Psoas muscle (tissue), 8 donors: ENCODE measurements around the gene RPL12. TPM values are rescaled to one million over a fixed set of nuclear protein-coding genes. Genes with fewer than 3 reads are reported as not detected.

Source experiments
- ATAC-seq, 4 donors: fragments of 200-7000 bp; cut with Tn5 transposase; one replicate each; pipeline ENCODE4 v1.9.1; 2020; ENCODE audit warnings: moderate library complexity in 3 of 4, mild to moderate bottlenecking in 2 of 4
- DNase-seq, 2 donors: peaks; one replicate each; pipeline ENCODE4 v3.0.0-alpha.2; 2020
- H3K27ac ChIP-seq: fragments of 200-600 bp; one replicate; pipeline ENCODE4 v1.8.0; 2022
- H3K27me3 ChIP-seq, 3 donors: fragments of 200-600 bp in 1 of 3; one replicate each; pipeline versions ENCODE4 v1.6.1 to v1.8.0; 2013 to 2022; ENCODE audit warnings: low read length in 2 of 3, mild to moderate bottlenecking in 2 of 3, moderate library complexity in 1 of 3; ENCODE audit not compliant: insufficient read depth in 3 of 3
- H3K36me3 ChIP-seq, 2 donors: fragments of 200-600 bp in 1 of 2; one replicate each; pipeline versions ENCODE4 v1.6.1 to v1.8.0; 2013 to 2022; ENCODE audit warnings: low read depth in 1 of 2, mild to moderate bottlenecking in 1 of 2, moderate library complexity in 1 of 2; ENCODE audit not compliant: insufficient read depth in 1 of 2
- H3K4me1 ChIP-seq: fragments of 200-600 bp; one replicate; pipeline ENCODE4 v1.8.0; 2022
- H3K4me3 ChIP-seq: fragments of 200-600 bp; one replicate; pipeline ENCODE4 v1.8.0; 2022; ENCODE audit warnings: mild to moderate bottlenecking
- H3K9me3 ChIP-seq: fragments of 200-600 bp; one replicate; pipeline ENCODE4 v1.8.0; 2022
- CTCF ChIP-seq: fragments of 200-600 bp; IDR thresholded peaks from one replicate; pipeline ENCODE4 v1.8.0; 2022; ENCODE audit warnings: antibody characterized with exemption
- WGBS, 3 donors: extraction: QIAGEN DNeasy Blood & Tissue Kit; methylation state at CpG; one replicate each; pipeline versions ENCODE4 v1.1.6 to v1.1.7; 2013; 5-methylcytosine and 5-hydroxymethylcytosine counted together
- intact Hi-C, 2 donors: fragments of 100-400 bp; cut with DNase I; formaldehyde crosslinking; loops; one replicate each; pipeline versions ENCODE4 v1.11.0 to v1.14.2; 2022
- polyA plus RNA-seq, 3 donors: library from polyadenylated mRNA; stranded (reverse); fragments of 200-250 nt; gene quantifications; one replicate each; pipeline ENCODE4 v1.2.3, GENCODE V29; 2013
- total RNA-seq, 4 donors: library from RNA; stranded (reverse); fragmentation: NEBNext Ultra II Directional in 2 of 4; extraction: Animal tissue kit (Norgen Biotek cat#: 25700) in 2 of 4; gene quantifications; one replicate each; pipeline versions ENCODE4 v1.2.1 to v1.2.4, GENCODE V29; 2021 to 2023
- donor health status: healthy with polysubstance abuse.
- donor health status: DM: no; HTN: no; CAD: no; lungs with moderate emphysema.
- donor health status: Bipolar disorder and iron deficiency.
- donor health status: healthy.
- donor health status: DM: yes; HTN: yes; CAD: no.
- donor health status: DM: no; HTN: no; CAD: no.
- donor health status: DM: no; HTN: no; CAD: no.
- donor health status: DM: yes; HTN: yes; CAD: no.

Gene RPL12
- total and polyA plus RNA-seq, 7 donors: 748 to 2,317 (median 1,111) TPM

- Histone ChIP-seq H3K4me3 (no peak overlapping the region), H3K4me1 (peaks cover 22% of the 10 kb centered on the region), H3K27ac (peak overlapping the region; percentile 69), H3K36me3 (peaks cover 5 to 100% of the 10 kb centered on the region in 2 donors), H3K27me3 (no peaks in the 10 kb centered on the region), H3K9me3 (peaks cover 3% of the 10 kb centered on the region)
- TF ChIP-seq CTCF: no peak
- ATAC-seq: peak in 1 of 4 donors; percentile 1
- 91 to 94% (median 94%) methylated on average over 15 of the region's 15 CpGs for WGBS, 3 donors
- intact Hi-C loops: no loop called here
- DNase-seq: no peak
These were observed 6.0 kb downstream of the RPL12 start for GRCh38 chr9:127444921-127445850.

- peak overlapping the region; percentile 63 for H3K27ac ChIP-seq
- ATAC-seq: peak in 2 of 4 donors; percentile 4 to 6
These were observed 6.8 kb downstream of the RPL12 start for GRCh38 chr9:127444283-127444920.

GRCh38 chr9:127438394-127438793, 12.8 kb downstream of the RPL12 start:
- H3K4me3 ChIP-seq: no peak overlapping the region
- intact Hi-C loops: no loop called here
- no peaks in the 10 kb centered on the region for H3K4me1 ChIP-seq
- no peak for ATAC-seq
- no peak overlapping the region for H3K27ac ChIP-seq
- H3K9me3 ChIP-seq: no peaks in the 10 kb centered on the region
- 93 to 95% (median 93%) methylated on average over 9 of the region's 9 CpGs for WGBS, 3 donors
- no peak for DNase-seq
- H3K36me3 ChIP-seq: peaks cover 12 to 100% of the 10 kb centered on the region in 2 donors
- H3K27me3 ChIP-seq: no peaks in the 10 kb centered on the region
- TF ChIP-seq CTCF: no peak

More at GRCh38 chr9:127444283-127444920, 6.8 kb downstream of the RPL12 start:
- no peak for TF ChIP-seq CTCF
- Histone ChIP-seq H3K4me1 (peaks cover 16% of the 10 kb centered on the region), H3K4me3 (no peak overlapping the region), H3K36me3 (peaks cover 5 to 100% of the 10 kb centered on the region in 2 donors), H3K9me3 (peaks cover 3% of the 10 kb centered on the region), H3K27me3 (no peaks in the 10 kb centered on the region)
- DNase-seq: no peak
- intact Hi-C loops: no loop called here
- 83 to 95% (median 91%) methylated on average over 17 of the region's 17 CpGs for WGBS, 3 donors

GRCh38 chr9:127437497-127438264, 13.5 kb downstream of the RPL12 start:
- no peak for DNase-seq
- Histone ChIP-seq H3K9me3 (no peaks in the 10 kb centered on the region), H3K27me3 (no peaks in the 10 kb centered on the region), H3K36me3 (peaks cover 12 to 100% of the 10 kb centered on the region in 2 donors), H3K27ac (no peak overlapping the region), H3K4me3 (no peak overlapping the region), H3K4me1 (no peaks in the 10 kb centered on the region)
- intact Hi-C loops: no loop called here
- WGBS, 3 donors: 85 to 90% (median 86%) methylated on average over 12 of the region's 12 CpGs
- ATAC-seq: no peak
- TF ChIP-seq CTCF: no peak
